Measurements from ENCODE around the gene ANKRA2. TPM values are rescaled to one million over a fixed set of nuclear protein-coding genes. Genes with fewer than 3 reads are reported as not detected.

Gene ANKRA2
- total RNA-seq, 1 donor from 2014 or later = 22.9 TPM

- no peak for TF ChIP-seq CTCF (IDR thresholded peaks at IDR 0.05)
- intact Hi-C loops (cut with micrococcal nuclease) = no loop called here
- ATAC-seq (ENCODE audit: low read depth) (no peak), DNase-seq (no peak)
- Mint-ChIP-seq H3K27me3 (no peaks in the 10 kb centered on the region), H3K36me3 (ENCODE audit: low read depth) (peaks cover 54% of the 10 kb centered on the region), H3K4me3 (no peak overlapping the region), H3K4me1 (no peaks in the 10 kb centered on the region), H3K27ac (no peak overlapping the region), H3K9me3 (no peaks in the 10 kb centered on the region)
- ChIA-PET CTCF (interaction anchor here (1.0 kb wide), 1 partner anchor 11 kb away, joined by 4 read pairs; no protein-coding TSS in a partner anchor), POLR2A (interaction anchor here (0.6 to 0.7 kb wide), 2 partner anchors 9 to 58 kb away, joined by 3 read pairs; partner anchors contain the start of genes ANKRA2, BTF3 and UTP15)
These were observed 58.4 kb downstream of the ANKRA2 start for GRCh38 chr5:73507062-73507461.

DNA sequence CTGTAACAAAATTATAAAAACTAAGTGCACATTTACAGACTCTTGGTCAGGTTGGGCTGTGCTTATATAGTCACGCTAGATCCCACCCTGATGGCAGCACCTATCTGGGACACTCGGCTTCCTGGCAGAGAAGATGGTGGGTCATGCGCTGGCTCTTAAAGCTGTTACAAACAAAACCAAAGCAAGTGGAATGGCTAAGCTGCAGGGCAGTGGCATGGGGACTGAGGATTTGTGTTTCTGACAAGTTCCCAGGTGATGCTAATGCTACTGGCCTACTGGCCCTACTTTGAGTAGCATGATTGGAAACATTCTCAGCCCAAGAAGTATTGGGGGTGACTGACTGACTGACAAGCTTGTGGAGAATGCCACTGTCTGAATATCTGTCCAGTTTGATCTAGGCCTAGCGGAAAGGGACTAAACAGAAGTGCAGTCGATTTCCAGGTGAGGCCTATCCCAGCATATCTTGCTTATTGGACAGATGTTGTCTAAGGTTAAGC is 58.9 kb downstream of the ANKRA2 start:
- no peak for DNase-seq
- no peak overlapping the region for H3K4me3 Mint-ChIP-seq
- H3K9me3 Mint-ChIP-seq = no peaks in the 10 kb centered on the region
- no peaks in the 10 kb centered on the region for H3K27me3 Mint-ChIP-seq
- CTCF ChIA-PET = no interaction called here
- H3K36me3 Mint-ChIP-seq (ENCODE audit: low read depth) = peaks cover 56% of the 10 kb centered on the region
- intact Hi-C loops (cut with micrococcal nuclease) = no loop called here
- no peak for TF ChIP-seq CTCF (IDR thresholded peaks at IDR 0.05)
- peak overlapping the region; percentile 46 for H3K27ac Mint-ChIP-seq
- no peak for ATAC-seq (ENCODE audit: low read depth)
- peaks cover under 1% of the 10 kb centered on the region for H3K4me1 Mint-ChIP-seq
- POLR2A ChIA-PET = interaction anchor here (0.6 kb wide), 1 partner anchor 8 kb away, joined by 3 read pairs; the partner anchor contains the start of gene BTF3

Other genes with a start within 250 kb of the ANKRA2 start
- gene FOXD1, start 116.9 kb downstream of the ANKRA2 start, total RNA-seq = 0.09 and 0.10 TPM in 2 replicates
- gene BTF3, start 67.2 kb downstream of the ANKRA2 start, total RNA-seq = 753 and 798 TPM in 2 replicates
- 35.7 and 40.4 TPM in 2 replicates for gene UTP15, start 104 bp upstream of the ANKRA2 start, total RNA-seq
- not detected in 2 replicates for gene ARHGEF28, start 60.6 kb upstream of the ANKRA2 start, total RNA-seq

All from activated B cell treated with CpG ODN at 0.5 μM for 24 hours (primary cell).